HepG2 (cell line): ENCODE data around the gene AFF1. TPM values are rescaled to one million over a fixed set of nuclear protein-coding genes. Genes with fewer than 3 reads are reported as not detected.

Experiments
- ARID5B ChIP-seq: IDR thresholded peaks from 2 replicates; pipeline ENCODE4 v1.4.0; 2020; ENCODE audit warnings: mild to moderate bottlenecking, missing genetic modification reagents
- ARNT2 ChIP-seq: sonication (generic); formaldehyde crosslinking; IDR thresholded peaks from 2 replicates; pipeline ENCODE4 v1.8.0; 2022; ENCODE audit warnings: mild to moderate bottlenecking, low read depth, missing genetic modification reagents, moderate library complexity
- ELF3 ChIP-seq: IDR thresholded peaks from 2 replicates; pipeline ENCODE4 v1.6.1; 2016; ENCODE audit warnings: missing genetic modification reagents, missing compliant biosample characterization
- HNRNPH1 ChIP-seq: fragments of 200-400 bp; formaldehyde crosslinking; optimal IDR thresholded peaks from 2 replicates; pipeline ENCODE3; 2017; ENCODE audit warnings: mild to moderate bottlenecking, low read depth, low read length
- KAT8 ChIP-seq: IDR thresholded peaks from 2 replicates; pipeline ENCODE4 v1.6.1; 2016; ENCODE audit warnings: missing genetic modification reagents, missing compliant biosample characterization
- KLF11 ChIP-seq: IDR thresholded peaks from 2 replicates; pipeline ENCODE4 v1.6.1; 2016; ENCODE audit warnings: missing compliant biosample characterization
- KMT2A ChIP-seq: sonication (generic); formaldehyde crosslinking; IDR thresholded peaks from 2 replicates; pipeline ENCODE4 v1.4.0; 2020; ENCODE audit warnings: missing genetic modification reagents
- NKX3-1 ChIP-seq: sonication (generic); formaldehyde crosslinking; IDR thresholded peaks from 2 replicates; pipeline ENCODE4 v1.5.0; 2020; ENCODE audit warnings: missing genetic modification reagents
- PLSCR1 ChIP-seq: sonication (generic); formaldehyde crosslinking; IDR thresholded peaks from 2 replicates; pipeline ENCODE4 v1.5.0; 2020; ENCODE audit warnings: missing genetic modification reagents, mild to moderate bottlenecking, borderline replicate concordance
- RBM22 ChIP-seq: fragments of 200-400 bp; formaldehyde crosslinking; optimal IDR thresholded peaks from 2 replicates; pipeline ENCODE3; 2017; ENCODE audit warnings: mild to moderate bottlenecking, low read length, moderate library complexity
- SMAD9 ChIP-seq: sonication (generic); formaldehyde crosslinking; IDR thresholded peaks from 2 replicates; pipeline ENCODE4 v1.5.1; 2020; ENCODE audit warnings: mild to moderate bottlenecking, missing genetic modification reagents
- STAG1 ChIP-seq: sonication (generic); formaldehyde crosslinking; IDR thresholded peaks from 2 replicates; pipeline ENCODE4 v1.4.0; 2020; ENCODE audit warnings: missing genetic modification reagents
- THAP8 ChIP-seq: sonication (generic); formaldehyde crosslinking; IDR thresholded peaks from 2 replicates; pipeline ENCODE4 v1.5.1; 2020; ENCODE audit warnings: missing genetic modification reagents, mild to moderate bottlenecking, borderline replicate concordance
- ZC3H4 ChIP-seq: sonication (generic); formaldehyde crosslinking; IDR thresholded peaks from 2 replicates; pipeline ENCODE4 v1.4.0; 2020; ENCODE audit warnings: missing genetic modification reagents, borderline replicate concordance
- ZNF331 ChIP-seq: sonication (generic); formaldehyde crosslinking; IDR thresholded peaks from 2 replicates; pipeline ENCODE4 v1.4.0; 2020; ENCODE audit warnings: missing genetic modification reagents
- ZNF577 ChIP-seq: sonication (generic); formaldehyde crosslinking; IDR thresholded peaks from 2 replicates; pipeline ENCODE4 v1.4.0; 2020; ENCODE audit warnings: mild to moderate bottlenecking, low read depth, missing genetic modification reagents, borderline replicate concordance
- polyA plus RNA-seq, 8 experiments: library from polyadenylated mRNA; depleted of rRNA in 3 of 8; stranded (reverse) in 7 of 8; unstranded in 1 of 8; fragments of >200 nt; fragmentation: Illumina TruSeq in 4 of 8; extraction: Trizol in 4 of 8; gene quantifications; 2 replicates each; pipeline versions ENCODE4 v1.2.1 to v1.2.3, GENCODE V29; 2011 to 2016; ENCODE audit warnings: low read depth in 4 of 8, missing spikeins in 1 of 8, mixed read lengths in 1 of 8; ENCODE audit not compliant: insufficient read depth in 1 of 8
- total RNA-seq, 5 experiments: library from RNA; depleted of rRNA; stranded (reverse); fragments of >200 nt; fragmentation: Illumina TruSeq; extraction: Trizol; gene quantifications; 2 replicates each; pipeline ENCODE4 v1.2.3, GENCODE V29; 2016; ENCODE audit warnings: low read depth in 1 of 5
- TF ChIP-seq, protein P1 (sequence below): IDR thresholded peaks from 2 replicates; pipeline ENCODE4 v1.6.1; 2016; ENCODE audit warnings: missing biosample characterization, missing genetic modification reagents, low read depth
- TF ChIP-seq, protein P2 (sequence below): IDR thresholded peaks from 2 replicates; pipeline ENCODE4 v1.6.1; 2018; ENCODE audit warnings: missing genetic modification reagents, mild to moderate bottlenecking, missing compliant biosample characterization
- TF ChIP-seq, protein P3 (sequence below): sonication (generic); formaldehyde crosslinking; IDR thresholded peaks from 2 replicates; pipeline ENCODE4 v1.5.0; 2020; ENCODE audit warnings: mild to moderate bottlenecking, missing genetic modification reagents, moderate library complexity
- TF ChIP-seq, protein P4 (sequence below): sonication (generic); formaldehyde crosslinking; IDR thresholded peaks from 2 replicates; pipeline ENCODE4 v1.8.0; 2022; ENCODE audit warnings: missing genetic modification reagents, low read depth, mild to moderate bottlenecking, borderline replicate concordance

The AFF1 gene
- total and polyA plus RNA-seq, 2 of the 13 experiments (the other 11 are each of a cell fraction or from before 2014, with no cell fraction given) = 15.5 to 15.9 TPM

- TF ChIP-seq ELF3 (peak; percentile 46; the same call in 1 of the 2 replicates), ZNF331 (CRISPR knock-in tag) (peak; percentile 44; the same call in 1 of the 2 replicates), KMT2A (CRISPR knock-in tag) (0 out of 2 replicates have a peak, but pooled peaks have one; percentile 54), RBM22 (no peak), THAP8 (CRISPR knock-in tag) (no peak), KAT8 (CRISPR knock-in tag) (0 out of 2 replicates have a peak, but pooled peaks have one; percentile 51), HNRNPH1 (no peak), KLF11 (CRISPR knock-in tag) (0 out of 2 replicates have a peak, but pooled peaks have one; percentile 46), ZC3H4 (CRISPR knock-in tag) (no peak), ZNF577 (CRISPR knock-in tag) (no peak), ARID5B (CRISPR knock-in tag) (peak; percentile 95), SMAD9 (CRISPR knock-in tag) (no peak), NKX3-1 (no peak), PLSCR1 (no peak), ARNT2 (CRISPR knock-in tag) (no peak), STAG1 (CRISPR knock-in tag) (no peak; the same call in 1 of the 2 replicates)
- TF ChIP-seq, protein P1, sequence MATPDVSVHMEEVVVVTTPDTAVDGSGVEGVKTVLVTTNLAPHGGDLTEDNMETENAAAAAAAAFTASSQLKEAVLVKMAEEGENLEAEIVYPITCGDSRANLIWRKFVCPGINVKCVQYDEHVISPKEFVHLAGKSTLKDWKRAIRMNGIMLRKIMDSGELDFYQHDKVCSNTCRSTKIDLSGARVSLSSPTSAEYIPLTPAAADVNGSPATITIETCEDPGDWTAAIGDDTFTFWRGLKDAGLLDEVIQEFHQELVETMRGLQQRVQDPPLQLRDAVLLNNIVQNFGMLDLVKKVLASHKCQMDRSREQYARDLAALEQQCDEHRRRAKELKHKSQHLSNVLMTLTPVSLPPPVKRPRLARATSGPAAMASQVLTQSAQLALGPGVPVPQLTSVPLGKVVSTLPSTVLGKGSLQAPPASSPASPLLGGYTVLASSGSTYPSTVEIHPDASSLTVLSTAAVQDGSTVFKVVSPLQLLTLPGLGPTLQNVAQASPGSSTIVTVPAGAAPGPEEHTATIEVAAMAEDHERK (CRISPR knock-in tag) = no peak
- TF ChIP-seq, protein P2, sequence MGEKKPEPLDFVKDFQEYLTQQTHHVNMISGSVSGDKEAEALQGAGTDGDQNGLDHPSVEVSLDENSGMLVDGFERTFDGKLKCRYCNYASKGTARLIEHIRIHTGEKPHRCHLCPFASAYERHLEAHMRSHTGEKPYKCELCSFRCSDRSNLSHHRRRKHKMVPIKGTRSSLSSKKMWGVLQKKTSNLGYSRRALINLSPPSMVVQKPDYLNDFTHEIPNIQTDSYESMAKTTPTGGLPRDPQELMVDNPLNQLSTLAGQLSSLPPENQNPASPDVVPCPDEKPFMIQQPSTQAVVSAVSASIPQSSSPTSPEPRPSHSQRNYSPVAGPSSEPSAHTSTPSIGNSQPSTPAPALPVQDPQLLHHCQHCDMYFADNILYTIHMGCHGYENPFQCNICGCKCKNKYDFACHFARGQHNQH (CRISPR knock-in tag) = peak; percentile 51; the same call in 1 of the 2 replicates
- TF ChIP-seq, protein P3, sequence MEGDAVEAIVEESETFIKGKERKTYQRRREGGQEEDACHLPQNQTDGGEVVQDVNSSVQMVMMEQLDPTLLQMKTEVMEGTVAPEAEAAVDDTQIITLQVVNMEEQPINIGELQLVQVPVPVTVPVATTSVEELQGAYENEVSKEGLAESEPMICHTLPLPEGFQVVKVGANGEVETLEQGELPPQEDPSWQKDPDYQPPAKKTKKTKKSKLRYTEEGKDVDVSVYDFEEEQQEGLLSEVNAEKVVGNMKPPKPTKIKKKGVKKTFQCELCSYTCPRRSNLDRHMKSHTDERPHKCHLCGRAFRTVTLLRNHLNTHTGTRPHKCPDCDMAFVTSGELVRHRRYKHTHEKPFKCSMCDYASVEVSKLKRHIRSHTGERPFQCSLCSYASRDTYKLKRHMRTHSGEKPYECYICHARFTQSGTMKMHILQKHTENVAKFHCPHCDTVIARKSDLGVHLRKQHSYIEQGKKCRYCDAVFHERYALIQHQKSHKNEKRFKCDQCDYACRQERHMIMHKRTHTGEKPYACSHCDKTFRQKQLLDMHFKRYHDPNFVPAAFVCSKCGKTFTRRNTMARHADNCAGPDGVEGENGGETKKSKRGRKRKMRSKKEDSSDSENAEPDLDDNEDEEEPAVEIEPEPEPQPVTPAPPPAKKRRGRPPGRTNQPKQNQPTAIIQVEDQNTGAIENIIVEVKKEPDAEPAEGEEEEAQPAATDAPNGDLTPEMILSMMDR (CRISPR knock-in tag) = peak; percentile 5; the same call in 1 of the 2 replicates
- TF ChIP-seq, protein P4, sequence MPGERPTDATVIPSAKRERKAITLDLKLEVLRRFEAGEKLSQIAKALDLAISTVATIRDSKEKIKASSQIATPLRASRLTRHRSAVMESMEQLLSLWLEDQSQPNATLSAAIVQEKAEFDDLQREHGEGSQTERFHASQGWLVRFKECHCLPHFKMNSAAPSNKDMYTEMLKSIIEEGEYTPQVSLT (CRISPR knock-in tag) = no peak
Observed at GRCh38 chr4:86972997-86973396, 38.2 kb downstream of the AFF1 start (continued).
